GM19372 (cell line): ENCODE data around the gene ROMO1.

ENCODE experiments used
- ATAC-seq: cut with Tn5 transposase; IDR thresholded peaks from one replicate; pipeline ENCODE4 v1.9.1; 2021; ENCODE audit warnings: mild to moderate bottlenecking, low read depth, moderate library complexity; ENCODE audit not compliant: unreplicated experiment

Gene ROMO1

GRCh38 chr20:35699127-35699956 is at the start of gene ROMO1, which contains the start of gene NFS1:
Gene ROMO1, plus strand, starts transcription at chr20:35699405. Its CDS starts 228 bp downstream, at chr20:35699633.
Gene NFS1, minus strand, starts transcription at chr20:35699352. Its CDS starts 64 bp downstream, at chr20:35699288.
- peak; percentile 80 for ATAC-seq

DNA sequence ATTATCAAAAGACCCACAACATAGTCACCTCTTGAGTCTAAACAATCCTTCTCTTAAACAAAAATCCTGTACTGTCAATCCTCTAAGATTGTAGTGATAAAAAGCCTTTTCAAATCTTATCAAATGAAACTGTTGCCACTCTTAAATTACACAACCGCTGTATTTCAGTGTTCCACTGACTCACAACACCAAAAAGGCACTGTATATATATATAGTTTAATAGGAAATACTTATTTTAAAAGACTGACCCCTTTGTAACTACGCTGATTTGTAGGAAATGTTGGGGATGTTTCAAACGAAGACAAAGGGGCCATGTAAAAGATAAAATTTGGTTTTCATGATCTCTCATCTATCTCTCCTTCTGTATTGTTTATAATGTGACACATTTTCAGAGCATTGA is 48.6 kb upstream of the ROMO1 start:
- ATAC-seq, result no peak

GRCh38 chr20:35651958-35652357 is 47.2 kb upstream of the ROMO1 start:
- no peak for ATAC-seq

GRCh38 chr20:35652641-35653429 is 46.4 kb upstream of the ROMO1 start:
- no peak for ATAC-seq

GRCh38 chr20:35653430-35653734 is 45.8 kb upstream of the ROMO1 start:
- ATAC-seq, result no peak

GRCh38 chr20:35653893-35654292 is 45.3 kb upstream of the ROMO1 start:
- ATAC-seq, result no peak

DNA sequence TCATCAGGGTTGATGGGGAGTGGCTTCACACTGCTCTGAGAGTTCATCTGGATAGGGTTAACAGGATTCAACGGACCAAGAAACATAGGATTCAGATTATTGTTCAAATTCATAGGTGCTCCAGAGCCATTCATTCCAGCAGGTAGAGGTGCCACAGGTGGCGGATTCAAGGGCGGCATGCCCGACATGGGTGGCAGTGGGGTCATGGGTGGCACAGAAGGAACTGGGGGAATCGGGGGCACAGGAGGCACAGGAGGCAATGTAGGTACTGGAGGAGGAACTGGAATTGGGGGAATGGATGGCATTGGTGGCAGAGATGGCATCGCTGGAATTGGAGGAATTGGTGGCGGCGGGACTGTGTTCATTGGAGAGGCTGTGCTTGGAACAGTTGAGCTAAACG is 44.8 kb upstream of the ROMO1 start:
- no peak for ATAC-seq

GRCh38 chr20:35657271-35657670 is 41.9 kb upstream of the ROMO1 start:
- no peak for ATAC-seq

- ATAC-seq, result no peak
These were observed 38.9 kb upstream of the ROMO1 start for GRCh38 chr20:35660122-35660937.

- no peak for ATAC-seq
These were observed 38.2 kb upstream of the ROMO1 start for GRCh38 chr20:35661053-35661452.

GRCh38 chr20:35661908-35662307 is 37.3 kb upstream of the ROMO1 start:
- no peak for ATAC-seq

GRCh38 chr20:35662551-35662950 is 36.7 kb upstream of the ROMO1 start:
- ATAC-seq, result no peak

GRCh38 chr20:35663516-35664465 is 35.4 kb upstream of the ROMO1 start:
- peak; percentile 24 for ATAC-seq

- peak; percentile 78 for ATAC-seq
These were observed 34.6 kb upstream of the ROMO1 start, which contains the start of the genes CPNE1 and RBM12 for GRCh38 chr20:35664466-35665206. Gene CPNE1, minus strand, starts transcription at chr20:35664900. Its CDS starts 31,977 bp downstream, at chr20:35632923. Gene RBM12, minus strand, starts transcription at chr20:35664900. Its CDS starts 9,578 bp downstream, at chr20:35655322.

- no peak for ATAC-seq
These were observed 33.3 kb upstream of the ROMO1 start for GRCh38 chr20:35665949-35666288.

DNA sequence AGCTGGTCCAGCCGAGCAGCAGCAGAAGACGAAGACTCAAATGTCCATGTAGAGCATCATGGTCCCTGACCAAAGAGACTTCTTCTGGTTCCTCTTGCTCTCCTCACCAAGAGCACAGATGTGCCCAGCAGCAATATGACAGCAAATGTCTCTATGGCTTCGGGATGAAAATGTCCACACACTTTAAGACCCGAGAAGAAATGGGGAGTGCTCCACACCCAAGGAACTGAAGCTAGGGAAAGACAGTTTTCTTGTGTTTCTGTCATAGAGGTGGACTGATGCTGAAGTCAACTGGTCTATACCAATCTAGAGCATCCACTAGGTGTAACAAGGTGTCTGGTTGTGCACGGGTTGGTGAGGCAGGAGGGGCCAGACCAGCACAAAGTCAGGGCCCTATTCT is 30.0 kb upstream of the ROMO1 start:
- no peak for ATAC-seq

DNA sequence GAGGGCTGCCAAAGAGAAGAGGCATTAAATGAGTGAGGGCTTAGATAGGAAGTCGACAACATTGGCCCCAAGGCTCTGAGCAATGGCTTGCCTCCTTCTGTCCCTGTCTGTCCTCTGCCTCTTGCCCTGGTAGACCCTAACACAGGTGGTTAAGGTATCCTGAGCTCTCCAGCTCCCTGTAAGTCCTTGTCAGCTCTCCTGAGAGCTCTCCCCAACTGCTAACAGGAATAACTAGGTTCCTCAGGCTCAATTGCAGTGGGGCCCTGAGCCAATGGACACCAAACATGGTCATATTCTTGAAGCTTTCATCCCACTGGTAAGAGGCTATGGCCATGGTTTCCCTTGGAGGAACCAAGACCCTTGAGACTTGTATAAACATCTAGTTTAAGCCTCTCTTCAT is 29.5 kb upstream of the ROMO1 start:
- no peak for ATAC-seq

DNA sequence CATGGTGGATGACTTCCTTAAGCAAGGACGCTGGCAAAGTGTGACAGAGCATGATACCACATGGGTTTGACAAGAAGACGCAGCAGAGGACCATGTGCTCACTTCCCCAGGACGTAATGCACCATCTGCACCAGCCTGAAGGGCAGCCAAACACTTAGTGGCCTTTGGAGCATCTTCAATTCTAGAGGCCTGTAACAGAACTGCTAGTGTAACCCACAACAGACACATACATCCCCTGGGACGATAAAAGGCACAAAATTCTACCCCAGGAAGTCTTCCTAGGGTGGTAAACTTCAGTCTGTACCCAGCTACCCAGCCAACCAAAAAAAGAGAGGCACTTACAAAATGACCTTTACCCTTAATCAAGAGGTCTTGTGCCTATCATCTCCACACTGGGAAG is 25.3 kb upstream of the ROMO1 start:
- no peak for ATAC-seq

GRCh38 chr20:35674921-35675320 is 24.3 kb upstream of the ROMO1 start:
- no peak for ATAC-seq
